GM21717 (cell line): ENCODE measurements around the gene TBC1D22A.

ENCODE experiments used
- ATAC-seq: cut with Tn5 transposase; IDR thresholded peaks from one replicate; pipeline ENCODE4 v1.9.1; 2021; ENCODE audit warnings: mild to moderate bottlenecking, moderate library complexity; ENCODE audit not compliant: unreplicated experiment

The TBC1D22A gene

DNA sequence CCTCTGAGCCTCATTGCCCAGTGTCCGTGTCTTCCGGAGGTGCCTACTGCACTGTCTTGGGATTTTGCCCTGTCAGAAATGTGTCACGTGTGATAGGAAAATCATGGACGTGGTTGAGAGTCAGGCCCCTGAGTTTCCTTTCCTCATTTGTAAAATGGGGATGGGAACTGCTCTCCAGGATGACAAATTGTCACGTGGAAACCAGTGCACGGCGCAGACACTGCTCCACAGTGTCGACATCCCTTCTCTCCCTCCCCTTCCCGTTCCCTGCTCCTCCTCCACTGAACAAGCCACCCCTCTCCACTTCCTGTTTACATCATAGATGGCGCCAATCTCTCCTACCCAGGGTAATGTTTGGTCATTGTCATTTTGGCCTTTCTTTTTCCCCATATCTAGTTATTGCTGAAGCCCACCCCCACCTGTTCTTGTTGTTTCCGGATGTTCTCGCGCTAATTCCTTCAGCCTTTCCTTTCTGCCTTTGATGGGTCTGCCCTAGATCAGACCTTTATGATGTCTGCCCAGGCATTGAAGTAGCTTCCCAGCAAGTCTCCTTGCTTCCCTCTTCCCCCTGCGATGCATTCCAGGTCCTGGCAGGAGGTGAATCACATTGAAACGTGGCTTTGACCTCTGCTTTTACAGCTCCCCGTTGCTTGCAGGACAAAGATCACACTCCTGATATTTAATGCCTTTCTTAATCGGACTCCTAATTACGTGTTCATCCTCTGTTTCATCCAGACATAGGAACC is 91.8 kb downstream of the TBC1D22A start:
- ATAC-seq = no peak

GRCh38 chr22:46855681-46856080 is 93.2 kb downstream of the TBC1D22A start:
- ATAC-seq = no peak

- ATAC-seq = no peak
These were observed 94.2 kb downstream of the TBC1D22A start for GRCh38 chr22:46856661-46857060.

- ATAC-seq = no peak
These were observed 94.9 kb downstream of the TBC1D22A start for GRCh38 chr22:46857142-46857884.

- no peak for ATAC-seq
These were observed 95.4 kb downstream of the TBC1D22A start for GRCh38 chr22:46857885-46858143.

GRCh38 chr22:46858181-46858771 is 95.8 kb downstream of the TBC1D22A start:
- ATAC-seq = no peak

- no peak for ATAC-seq
These were observed 98.1 kb downstream of the TBC1D22A start for GRCh38 chr22:46860562-46860961.

- no peak for ATAC-seq
These were observed 99.3 kb downstream of the TBC1D22A start for GRCh38 chr22:46861468-46862367.

DNA sequence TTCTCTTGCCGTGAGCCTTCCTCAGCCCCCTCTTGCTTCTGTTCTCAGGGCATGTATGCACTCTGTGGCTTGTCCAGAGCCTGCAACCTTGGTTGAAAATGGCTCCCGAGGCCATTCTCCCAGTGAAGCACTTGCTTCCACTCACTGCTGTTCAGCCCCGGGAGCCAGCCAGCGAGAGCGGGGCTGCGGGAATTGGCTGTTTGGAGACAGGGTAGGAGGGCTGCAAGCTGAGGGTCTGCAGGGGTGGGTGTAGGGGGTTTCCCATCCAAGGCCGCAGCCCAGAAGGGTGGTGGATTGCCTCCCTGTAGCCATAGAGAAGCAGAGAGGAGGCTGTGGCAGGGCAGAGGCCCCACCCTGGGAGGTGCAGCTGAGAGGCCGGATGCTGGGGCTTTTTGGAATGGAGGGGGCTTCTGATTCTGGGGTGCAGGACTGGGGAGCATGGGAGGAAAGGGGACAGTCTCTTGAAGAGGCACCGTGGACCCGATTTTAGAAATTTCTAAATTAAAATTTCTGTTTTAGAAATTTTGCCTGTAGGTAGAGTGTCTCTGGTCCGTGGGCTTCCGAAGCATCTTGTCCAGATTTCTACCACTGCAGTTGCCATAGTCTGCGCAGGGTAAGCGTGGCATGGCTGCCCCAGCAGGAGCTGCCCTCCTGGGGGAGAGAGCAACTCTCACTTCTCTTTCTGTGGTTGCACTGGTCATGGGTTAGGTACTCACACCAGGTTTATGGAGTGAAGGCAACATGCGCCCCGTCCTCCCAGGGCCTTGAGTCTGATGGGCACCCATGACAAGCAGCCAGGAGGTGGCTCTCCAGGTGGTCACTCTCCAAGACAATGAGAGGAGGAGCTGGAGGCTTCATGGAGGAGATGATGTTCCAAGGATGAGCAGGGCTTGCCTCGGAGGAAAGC is 100.2 kb downstream of the TBC1D22A start:
- ATAC-seq = no peak

- no peak for ATAC-seq
These were observed 101.3 kb downstream of the TBC1D22A start for GRCh38 chr22:46863794-46864193.

GRCh38 chr22:46864314-46865051 is 102.0 kb downstream of the TBC1D22A start:
- ATAC-seq = no peak

- no peak for ATAC-seq
These were observed 102.6 kb downstream of the TBC1D22A start for GRCh38 chr22:46865052-46865434.

GRCh38 chr22:46865642-46866041 is 103.2 kb downstream of the TBC1D22A start:
- ATAC-seq = no peak

DNA sequence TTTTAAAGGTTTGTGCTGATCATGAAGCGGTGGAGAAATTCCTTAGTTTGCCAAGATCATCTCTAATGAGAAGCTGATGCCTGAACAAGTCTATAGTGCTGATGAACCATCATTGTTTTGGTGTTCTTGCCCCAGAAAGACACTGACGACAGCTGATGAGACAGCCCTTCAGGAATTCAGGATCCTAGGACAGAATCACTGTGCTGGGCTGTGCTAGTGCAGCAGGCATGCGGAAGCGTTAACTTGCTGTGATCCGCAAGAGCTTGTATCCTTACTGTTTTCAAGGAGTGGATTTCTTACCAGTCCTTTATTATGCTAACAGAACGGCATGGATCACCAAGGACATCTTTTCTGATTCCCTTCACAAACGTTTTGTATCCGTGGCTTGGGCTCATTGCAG is 104.1 kb downstream of the TBC1D22A start:
- no peak for ATAC-seq

DNA sequence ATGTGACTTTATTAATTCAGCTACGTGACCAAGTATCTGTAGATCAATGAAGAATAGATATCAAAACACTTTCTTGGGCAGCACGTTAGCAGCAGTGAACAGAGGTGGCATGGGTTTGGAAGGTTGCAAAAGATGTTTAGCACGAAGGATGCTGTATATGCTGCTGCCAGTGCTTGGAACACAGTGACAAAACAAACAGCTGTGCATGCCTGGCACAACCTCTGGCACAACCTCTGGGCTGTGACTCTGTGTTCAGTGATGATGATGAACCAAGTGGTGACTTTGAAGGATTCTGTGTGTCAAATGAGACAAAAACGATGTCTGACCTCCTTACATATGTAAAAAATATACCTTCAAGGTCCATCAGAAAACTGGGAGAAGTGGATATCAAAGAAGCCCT is 104.7 kb downstream of the TBC1D22A start:
- ATAC-seq = no peak

GRCh38 chr22:46869329-46869728 is 106.9 kb downstream of the TBC1D22A start:
- ATAC-seq = no peak

GRCh38 chr22:46869831-46870441 is 107.5 kb downstream of the TBC1D22A start:
- ATAC-seq = no peak

- no peak for ATAC-seq
These were observed 109.4 kb downstream of the TBC1D22A start for GRCh38 chr22:46871826-46872225.

DNA sequence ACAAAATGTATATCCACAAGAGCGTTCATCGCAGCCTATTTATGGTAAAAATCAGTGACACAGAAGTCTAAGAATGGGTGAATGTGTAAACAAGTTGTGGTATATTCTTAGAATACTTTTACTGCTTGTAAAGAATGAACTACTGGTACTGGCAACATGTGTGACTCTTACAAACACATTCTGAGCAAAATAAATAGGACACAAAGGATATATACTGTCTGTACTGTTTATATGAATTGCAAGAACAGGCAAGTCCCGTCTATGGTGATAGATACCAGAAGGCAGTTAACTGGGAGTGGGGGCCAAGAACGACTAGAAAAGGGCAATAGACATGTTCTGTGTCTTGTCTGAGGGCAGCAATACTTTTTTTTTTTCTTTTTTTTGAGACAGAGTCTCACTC is 112.6 kb downstream of the TBC1D22A start:
- ATAC-seq = no peak
